ENCODE data around the gene CENPP. TPM values are rescaled to one million over a fixed set of nuclear protein-coding genes. Genes with fewer than 3 reads are reported as not detected.

CENPP gene
- total RNA-seq, 4 donors from 2014 or later: 0.98 to 7.9 (median 5.4) TPM

DNA sequence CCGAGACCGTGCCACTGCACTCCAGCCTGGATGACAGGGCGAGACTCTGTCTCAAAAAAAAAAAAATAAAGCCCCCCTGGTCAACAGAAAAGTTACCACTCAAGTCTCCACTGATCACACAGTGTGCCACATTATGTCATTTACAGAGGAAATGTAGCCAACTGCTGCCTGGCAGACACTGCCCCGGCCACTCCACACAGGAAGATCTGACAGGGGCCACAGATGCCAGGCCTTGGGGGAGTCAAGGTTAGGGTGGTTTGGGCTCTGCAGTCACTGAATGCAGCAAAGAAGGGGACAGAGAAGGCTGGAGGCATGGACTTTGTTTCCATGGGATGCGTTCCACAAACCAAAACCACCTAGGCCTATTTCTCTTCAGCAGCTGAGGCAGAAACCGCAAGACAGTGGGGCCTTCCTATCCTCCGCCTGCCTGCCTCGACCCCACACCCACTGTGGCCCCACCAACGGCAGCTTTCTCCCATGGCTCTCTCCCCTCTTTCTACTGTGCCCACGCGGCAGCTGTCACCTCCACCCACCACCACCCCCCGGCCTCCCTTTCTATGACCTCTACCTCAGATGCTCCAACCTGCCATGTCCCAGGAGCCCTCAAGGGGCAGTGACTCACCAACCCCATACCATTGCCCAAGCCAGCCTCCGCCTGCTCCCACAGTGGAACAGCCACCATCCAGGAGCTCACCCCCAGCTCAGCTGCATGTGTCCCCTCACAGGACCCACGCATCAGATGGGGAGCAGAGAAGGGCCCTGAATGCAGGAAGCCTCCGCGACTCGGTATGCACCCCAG is 331.7 kb downstream of the CENPP start:
- TF ChIP-seq, protein P1, sequence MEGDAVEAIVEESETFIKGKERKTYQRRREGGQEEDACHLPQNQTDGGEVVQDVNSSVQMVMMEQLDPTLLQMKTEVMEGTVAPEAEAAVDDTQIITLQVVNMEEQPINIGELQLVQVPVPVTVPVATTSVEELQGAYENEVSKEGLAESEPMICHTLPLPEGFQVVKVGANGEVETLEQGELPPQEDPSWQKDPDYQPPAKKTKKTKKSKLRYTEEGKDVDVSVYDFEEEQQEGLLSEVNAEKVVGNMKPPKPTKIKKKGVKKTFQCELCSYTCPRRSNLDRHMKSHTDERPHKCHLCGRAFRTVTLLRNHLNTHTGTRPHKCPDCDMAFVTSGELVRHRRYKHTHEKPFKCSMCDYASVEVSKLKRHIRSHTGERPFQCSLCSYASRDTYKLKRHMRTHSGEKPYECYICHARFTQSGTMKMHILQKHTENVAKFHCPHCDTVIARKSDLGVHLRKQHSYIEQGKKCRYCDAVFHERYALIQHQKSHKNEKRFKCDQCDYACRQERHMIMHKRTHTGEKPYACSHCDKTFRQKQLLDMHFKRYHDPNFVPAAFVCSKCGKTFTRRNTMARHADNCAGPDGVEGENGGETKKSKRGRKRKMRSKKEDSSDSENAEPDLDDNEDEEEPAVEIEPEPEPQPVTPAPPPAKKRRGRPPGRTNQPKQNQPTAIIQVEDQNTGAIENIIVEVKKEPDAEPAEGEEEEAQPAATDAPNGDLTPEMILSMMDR (IDR thresholded peaks at IDR 0.05; ENCODE audit: low read depth): no peak

- TF ChIP-seq, protein P1 (IDR thresholded peaks at IDR 0.05; ENCODE audit: low read depth): no peak
These were observed 332.4 kb downstream of the CENPP start for GRCh38 chr9:92658176-92658575.

DNA sequence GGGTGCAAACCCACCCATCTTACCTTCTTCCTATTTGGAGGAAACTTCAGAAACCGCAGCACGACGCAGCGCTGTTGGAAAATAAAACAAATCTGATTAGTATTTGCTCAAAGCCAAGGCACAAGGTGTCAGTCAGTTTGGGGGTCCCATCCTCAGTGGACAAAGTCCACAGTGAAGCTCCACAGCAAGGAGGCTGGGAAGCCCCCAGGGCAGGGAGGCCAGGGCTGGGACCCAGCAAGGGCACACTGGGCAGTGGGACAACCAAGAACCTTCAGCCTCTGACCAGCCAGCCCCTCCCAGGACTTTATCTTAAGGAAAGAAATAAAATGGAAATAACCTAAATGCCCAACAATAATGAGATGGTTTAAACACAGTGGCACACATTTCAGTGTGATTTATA is 332.9 kb downstream of the CENPP start:
- TF ChIP-seq, protein P1 (IDR thresholded peaks at IDR 0.05; ENCODE audit: low read depth): no peak

DNA sequence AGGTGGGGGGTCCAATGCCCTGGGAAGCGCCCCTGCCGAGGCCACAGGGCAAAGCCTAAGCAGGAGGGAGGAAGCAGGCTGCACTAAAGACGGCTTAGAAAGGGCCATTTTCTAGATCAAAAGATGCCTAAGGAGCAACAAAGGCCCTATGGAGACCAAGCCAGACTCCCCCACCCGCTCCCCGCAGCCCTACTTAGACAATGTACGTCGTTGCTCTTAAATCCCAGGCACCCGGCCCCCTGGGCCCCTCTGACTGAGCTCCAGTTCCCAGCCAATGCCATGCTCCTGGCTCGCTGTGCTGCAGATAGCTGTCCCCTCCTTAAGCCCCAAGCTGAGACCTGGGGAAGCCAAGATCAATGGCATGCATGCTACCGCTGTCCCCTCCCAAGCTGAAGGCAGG is 333.8 kb downstream of the CENPP start:
- TF ChIP-seq, protein P1 (IDR thresholded peaks at IDR 0.05; ENCODE audit: low read depth): no peak

- TF ChIP-seq, protein P1 (IDR thresholded peaks at IDR 0.05; ENCODE audit: low read depth): no peak
These were observed 334.5 kb downstream of the CENPP start for GRCh38 chr9:92660266-92660665.

DNA sequence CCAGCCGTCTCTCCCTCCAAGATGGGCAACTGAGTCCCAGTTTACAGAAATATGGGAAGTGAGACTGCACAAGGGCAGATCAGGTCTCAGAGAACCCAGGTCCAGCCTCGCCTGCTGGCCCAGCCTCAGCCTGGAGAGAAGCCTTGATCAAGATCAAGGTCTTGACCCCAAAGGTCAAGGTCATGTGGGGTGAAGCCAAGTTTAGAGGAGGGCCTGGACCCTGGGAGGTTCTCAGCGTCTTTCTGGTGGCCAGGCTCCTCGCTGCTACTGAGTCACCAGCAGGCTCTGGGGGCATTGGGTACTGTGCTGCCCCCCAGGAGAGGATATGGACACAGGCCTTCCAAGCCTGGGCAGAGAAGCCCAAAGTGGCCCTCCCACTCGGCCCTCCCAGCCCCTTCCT is 335.4 kb downstream of the CENPP start:
- TF ChIP-seq, protein P1 (IDR thresholded peaks at IDR 0.05; ENCODE audit: low read depth): no peak

DNA sequence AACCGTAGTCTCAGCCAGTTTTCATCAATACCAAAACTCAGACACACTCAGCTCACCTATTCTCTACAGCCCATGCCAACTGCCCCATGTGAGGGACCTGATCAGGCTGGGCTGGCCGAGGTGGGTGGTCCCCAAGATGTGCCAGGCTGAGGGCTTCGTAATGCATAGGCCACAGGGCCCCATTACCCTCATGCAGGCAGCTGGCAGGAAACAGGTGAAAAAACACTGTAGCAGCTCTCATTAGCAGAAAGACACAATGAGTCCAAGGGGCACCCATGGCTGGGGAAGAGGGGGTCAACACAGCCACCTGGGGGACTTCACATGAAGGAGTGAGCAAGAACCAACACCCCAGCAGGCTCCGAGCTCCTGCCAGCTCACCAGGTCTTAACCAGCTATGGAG is 336.0 kb downstream of the CENPP start:
- TF ChIP-seq, protein P1 (IDR thresholded peaks at IDR 0.05; ENCODE audit: low read depth): no peak
